Suprapubic skin (tissue), 4 donors: ENCODE measurements around the gene CTSZ. TPM values are rescaled to one million over a fixed set of nuclear protein-coding genes. Genes with fewer than 3 reads are reported as not detected.

Source experiments
- DNase-seq, 2 donors: peaks; one replicate each; pipeline ENCODE4 v3.0.0-alpha.2; 2019; ENCODE audit warnings: low spot score in 2 of 2
- H3K27ac ChIP-seq: fragments of 200-600 bp; sonication (generic); one replicate; pipeline ENCODE4 v1.5.1; 2019
- H3K27me3 ChIP-seq: fragments of 200-600 bp; sonication (generic); one replicate; pipeline ENCODE4 v1.5.1; 2019
- H3K36me3 ChIP-seq: fragments of 200-600 bp; sonication (generic); one replicate; pipeline ENCODE4 v1.5.1; 2019
- H3K4me1 ChIP-seq: fragments of 200-600 bp; sonication (generic); one replicate; pipeline ENCODE4 v1.5.1; 2019
- H3K4me3 ChIP-seq: fragments of 200-600 bp; sonication (generic); one replicate; pipeline ENCODE4 v1.5.1; 2019; ENCODE audit warnings: mild to moderate bottlenecking
- H3K9me3 ChIP-seq: fragments of 200-600 bp; sonication (generic); one replicate; pipeline ENCODE4 v1.5.1; 2019
- EP300 ChIP-seq: sonication (generic); formaldehyde crosslinking; IDR thresholded peaks from one replicate; pipeline ENCODE4 v1.6.1; 2017; ENCODE audit warnings: antibody characterized with exemption
- POLR2A ChIP-seq, 2 donors: fragments of 450-650 bp; IDR thresholded peaks; one replicate each; pipeline ENCODE4 v1.6.1; 2017; ENCODE audit warnings: antibody characterized with exemption in 2 of 2, mild to moderate bottlenecking in 2 of 2, moderate library complexity in 2 of 2
- POLR2AphosphoS5 ChIP-seq, 3 donors: sonication (generic); formaldehyde crosslinking; IDR thresholded peaks; one replicate each; pipeline ENCODE4 v1.6.1; 2017; ENCODE audit warnings: antibody characterized with exemption in 3 of 3
- WGBS: methylation state at CpG from one replicate; pipeline ENCODE4 v1.1.5; 2018; 5-methylcytosine and 5-hydroxymethylcytosine counted together
- total RNA-seq, 4 donors: library from RNA; depleted of rRNA; stranded (reverse); fragments of >200 nt; gene quantifications; one replicate each; pipeline ENCODE4 v1.1.0, GENCODE V29; 2016
- TF ChIP-seq, protein P1 (sequence below), 2 donors: fragments of 200-600 bp in 1 of 2; fragments of 450-650 bp in 1 of 2; sonication (generic) in 1 of 2; IDR thresholded peaks; one replicate each; pipeline ENCODE4 v1.5.1; 2016 to 2019; ENCODE audit warnings: antibody characterized with exemption in 2 of 2, mild to moderate bottlenecking in 1 of 2, moderate library complexity in 1 of 2

The CTSZ gene
- total RNA-seq, 4 donors from 2014 or later: 25.6 to 38.7 (median 34.7) TPM

DNA sequence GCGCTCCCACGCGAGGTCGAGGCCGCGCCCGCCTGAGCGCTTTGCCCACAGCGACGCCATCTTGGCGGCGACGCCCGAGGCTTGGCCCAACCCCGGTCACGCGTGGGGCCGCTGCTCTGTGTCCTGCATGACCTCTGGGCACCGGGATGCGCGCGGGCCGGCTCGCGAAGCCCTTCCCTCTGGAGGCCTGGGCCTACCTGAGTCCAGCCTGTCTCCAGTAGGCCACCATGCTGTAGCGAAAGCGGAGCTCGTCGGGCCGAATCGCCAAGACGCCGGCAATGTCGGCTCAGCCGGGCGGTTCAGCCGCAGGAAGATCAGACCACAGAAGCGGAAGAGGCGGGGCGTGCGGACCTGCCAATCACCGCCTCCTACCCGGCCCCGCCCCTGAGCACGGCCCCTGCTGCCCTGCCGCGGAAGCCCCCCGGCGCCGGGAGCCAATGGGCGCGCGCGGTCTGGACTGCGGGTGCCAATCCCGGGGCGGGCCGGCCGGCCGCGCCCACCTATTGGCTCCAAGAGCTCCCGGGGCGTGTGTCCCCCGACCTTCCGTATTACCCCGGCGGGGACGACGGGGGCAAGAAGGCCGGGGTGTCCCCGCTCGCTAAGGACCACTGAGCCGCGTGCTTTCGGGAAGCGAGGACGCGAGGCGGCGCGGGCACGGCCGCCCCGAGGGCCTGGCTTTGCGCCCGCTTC, 25.1 kb upstream of the CTSZ start, which contains the start of gene ATP5F1E:
Gene ATP5F1E, minus strand, starts transcription at position 313 of the 690 bp plus-strand sequence. Its CDS starts 84 bp downstream, at position 229.
- Histone ChIP-seq H3K27me3 (no peaks in the 10 kb centered on the region), H3K4me1 (peaks cover 41% of the 10 kb centered on the region), H3K9me3 (no peaks in the 10 kb centered on the region), H3K27ac (peak within 1 kb of the TSS; percentile 89), H3K4me3 (peak within 1 kb of the TSS; percentile 91), H3K36me3 (peaks cover 44% of the 10 kb centered on the region)
- TF ChIP-seq POLR2AphosphoS5 (IDR thresholded peaks at IDR 0.05): peak in 2 of 3 donors; percentile 84 to 87
- no peak for TF ChIP-seq EP300
- TF ChIP-seq, protein P1, sequence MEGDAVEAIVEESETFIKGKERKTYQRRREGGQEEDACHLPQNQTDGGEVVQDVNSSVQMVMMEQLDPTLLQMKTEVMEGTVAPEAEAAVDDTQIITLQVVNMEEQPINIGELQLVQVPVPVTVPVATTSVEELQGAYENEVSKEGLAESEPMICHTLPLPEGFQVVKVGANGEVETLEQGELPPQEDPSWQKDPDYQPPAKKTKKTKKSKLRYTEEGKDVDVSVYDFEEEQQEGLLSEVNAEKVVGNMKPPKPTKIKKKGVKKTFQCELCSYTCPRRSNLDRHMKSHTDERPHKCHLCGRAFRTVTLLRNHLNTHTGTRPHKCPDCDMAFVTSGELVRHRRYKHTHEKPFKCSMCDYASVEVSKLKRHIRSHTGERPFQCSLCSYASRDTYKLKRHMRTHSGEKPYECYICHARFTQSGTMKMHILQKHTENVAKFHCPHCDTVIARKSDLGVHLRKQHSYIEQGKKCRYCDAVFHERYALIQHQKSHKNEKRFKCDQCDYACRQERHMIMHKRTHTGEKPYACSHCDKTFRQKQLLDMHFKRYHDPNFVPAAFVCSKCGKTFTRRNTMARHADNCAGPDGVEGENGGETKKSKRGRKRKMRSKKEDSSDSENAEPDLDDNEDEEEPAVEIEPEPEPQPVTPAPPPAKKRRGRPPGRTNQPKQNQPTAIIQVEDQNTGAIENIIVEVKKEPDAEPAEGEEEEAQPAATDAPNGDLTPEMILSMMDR (IDR thresholded peaks at IDR 0.05): no peak
- peak; percentile 92 to 94 for TF ChIP-seq POLR2A (IDR thresholded peaks at IDR 0.05)
- WGBS: under 1% methylated on average over 56 of the region's 86 CpGs
- DNase-seq: peak; percentile 97

DNA sequence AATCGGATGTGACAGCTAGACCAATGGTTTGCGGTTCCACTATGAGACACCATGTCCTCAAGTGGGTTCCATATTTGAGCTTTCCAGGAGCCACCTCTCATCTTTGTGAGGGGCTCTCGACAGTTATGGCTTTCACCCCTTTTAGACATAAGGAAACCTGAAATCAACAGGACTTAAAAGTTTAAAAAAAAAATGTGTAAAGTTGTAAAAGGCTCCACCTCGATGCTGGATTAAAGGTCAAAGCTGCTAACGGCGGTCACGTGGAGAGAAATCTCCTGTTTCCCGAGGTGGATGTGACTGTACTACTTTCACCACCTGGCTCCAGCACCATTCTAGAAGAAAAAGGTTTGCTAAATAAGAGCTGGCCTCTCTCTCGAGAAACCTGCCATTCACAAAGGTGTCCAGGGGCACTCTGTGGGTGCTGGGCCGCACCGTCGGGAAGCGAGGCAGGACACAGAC, 24.5 kb upstream of the CTSZ start:
- no peak for DNase-seq
- peaks cover 38% of the 10 kb centered on the region for H3K36me3 ChIP-seq
- no peaks in the 10 kb centered on the region for H3K27me3 ChIP-seq
- peak overlapping the region; percentile 89 for H3K27ac ChIP-seq
- H3K4me1 ChIP-seq: peaks cover 41% of the 10 kb centered on the region
- H3K4me3 ChIP-seq: peak overlapping the region; percentile 91
- 21% methylated on average over 9 of the region's 13 CpGs for WGBS
- no peak for TF ChIP-seq EP300
- no peak for TF ChIP-seq POLR2AphosphoS5 (IDR thresholded peaks at IDR 0.05)
- TF ChIP-seq, protein P1 (IDR thresholded peaks at IDR 0.05): no peak
- TF ChIP-seq POLR2A (IDR thresholded peaks at IDR 0.05): no peak
- H3K9me3 ChIP-seq: no peaks in the 10 kb centered on the region

DNA sequence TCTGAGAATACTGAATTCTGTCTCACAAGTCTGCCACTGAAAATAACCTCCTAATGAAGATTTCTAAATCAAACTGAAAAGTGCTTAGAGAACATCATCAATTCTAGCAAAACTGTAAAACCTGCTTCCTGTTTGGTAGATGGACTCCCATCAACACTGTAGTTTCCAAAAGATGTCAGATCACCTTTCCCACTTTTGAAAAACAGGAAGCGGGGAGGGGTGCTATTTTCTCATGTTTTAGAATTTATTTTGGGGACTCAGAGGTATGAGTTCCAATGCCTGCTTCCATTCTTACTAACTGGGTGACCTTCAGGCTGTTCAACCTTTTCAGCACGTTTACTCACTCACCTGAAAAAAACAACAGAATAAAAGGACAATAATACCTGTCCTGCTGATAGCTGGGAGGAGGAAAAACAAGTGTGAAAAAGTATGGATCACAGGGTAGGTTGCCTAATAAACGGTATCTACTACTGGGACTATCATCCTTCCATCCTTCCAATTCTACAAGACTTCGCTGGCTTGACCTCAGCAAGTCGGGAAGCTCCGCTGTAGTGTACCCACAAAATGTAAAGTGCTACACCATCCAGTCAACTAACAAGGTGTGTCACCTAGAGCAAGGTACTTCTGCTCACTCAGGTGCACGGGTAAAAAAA, 24.0 kb upstream of the CTSZ start:
- WGBS: 63% methylated on average over 7 of the region's 7 CpGs
- Histone ChIP-seq H3K27me3 (no peaks in the 10 kb centered on the region), H3K36me3 (peaks cover 33% of the 10 kb centered on the region), H3K9me3 (no peaks in the 10 kb centered on the region), H3K4me1 (peaks cover 41% of the 10 kb centered on the region), H3K4me3 (peak overlapping the region; percentile 91), H3K27ac (no peak overlapping the region)
- DNase-seq: no peak
- TF ChIP-seq, protein P1 (IDR thresholded peaks at IDR 0.05): no peak
- TF ChIP-seq POLR2A (IDR thresholded peaks at IDR 0.05) (no peak), POLR2AphosphoS5 (IDR thresholded peaks at IDR 0.05) (no peak), EP300 (no peak)

GRCh38 chr20:59028812-59029211, 21.8 kb upstream of the CTSZ start:
- Histone ChIP-seq H3K4me3 (no peak overlapping the region), H3K36me3 (peaks cover 39% of the 10 kb centered on the region), H3K4me1 (peaks cover 41% of the 10 kb centered on the region), H3K9me3 (no peaks in the 10 kb centered on the region), H3K27ac (no peak overlapping the region), H3K27me3 (no peaks in the 10 kb centered on the region)
- DNase-seq: no peak
- TF ChIP-seq, protein P1 (IDR thresholded peaks at IDR 0.05): no peak
- TF ChIP-seq EP300: no peak
- no peak for TF ChIP-seq POLR2A (IDR thresholded peaks at IDR 0.05)
- WGBS: 56% methylated on average over 2 of the region's 2 CpGs

GRCh38 chr20:59027741-59028320, 20.8 kb upstream of the CTSZ start:
- DNase-seq: no peak
- no peaks in the 10 kb centered on the region for H3K27me3 ChIP-seq
- H3K4me3 ChIP-seq: no peak overlapping the region
- H3K4me1 ChIP-seq: peaks cover 38% of the 10 kb centered on the region
- WGBS: 82% methylated on average over 8 of the region's 8 CpGs
- no peak overlapping the region for H3K27ac ChIP-seq
- no peaks in the 10 kb centered on the region for H3K9me3 ChIP-seq
- H3K36me3 ChIP-seq: peaks cover 49% of the 10 kb centered on the region
- TF ChIP-seq, protein P1 (IDR thresholded peaks at IDR 0.05): no peak
- no peak for TF ChIP-seq POLR2A (IDR thresholded peaks at IDR 0.05)
- TF ChIP-seq POLR2AphosphoS5 (IDR thresholded peaks at IDR 0.05): no peak
- TF ChIP-seq EP300: no peak
